Measurements from ENCODE around the gene CTNNBL1.

CTNNBL1 gene

DNA sequence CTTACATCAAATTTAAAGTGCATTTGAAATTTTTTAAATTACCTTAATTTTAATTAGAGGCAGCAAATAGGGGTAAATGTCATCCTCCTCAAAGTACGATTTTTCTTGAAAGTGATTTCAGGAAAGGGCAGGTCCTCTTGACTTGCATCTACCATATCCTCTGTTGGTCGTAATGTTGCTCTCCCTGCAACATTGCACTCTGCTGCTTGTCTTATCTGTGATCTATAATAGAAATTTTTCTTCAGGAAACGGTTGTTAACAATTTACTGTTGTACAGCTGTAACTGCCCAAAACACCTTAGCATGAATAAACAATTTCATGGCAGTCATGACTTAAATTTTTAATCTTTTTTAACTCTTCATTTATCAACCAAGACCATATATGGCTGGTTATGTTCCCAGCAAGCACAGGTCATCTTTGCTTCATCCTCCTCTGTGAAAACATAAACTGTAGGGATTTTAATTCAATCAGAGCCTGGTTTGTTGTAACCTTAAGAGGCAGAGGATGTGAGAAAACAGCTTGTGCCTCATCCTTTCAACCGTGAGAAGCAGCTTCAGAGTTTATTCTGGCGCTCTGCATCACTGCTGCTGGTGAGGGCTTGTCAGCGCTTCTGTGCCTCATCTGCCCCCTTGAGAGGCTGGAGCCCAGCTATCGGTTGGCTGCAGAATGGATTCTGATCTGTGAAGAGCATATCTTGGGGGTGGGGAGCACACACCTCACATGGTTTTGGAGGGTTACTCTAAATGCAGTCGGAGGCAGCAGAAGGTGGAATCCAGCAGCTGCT lies 56.0 kb downstream of the CTNNBL1 start:
- DNase-seq (ENCODE audit: low read depth in 1 of 2, low spot score in 1 of 2) = no peak
- H3K4me3 ChIP-seq (replicated peaks; ENCODE audit: insufficient read depth, low read length) = no peak overlapping the region
- no peaks in the 10 kb centered on the region for H3K27me3 ChIP-seq (ENCODE audit: insufficient read depth, poor library complexity, severe bottlenecking)
- TF ChIP-seq GABPA (IDR thresholded peaks at IDR 0.05; ENCODE audit: low read depth) (no peak), SPI1 (IDR thresholded peaks at IDR 0.05; ENCODE audit: borderline replicate concordance, low read depth) (no peak), POLR2AphosphoS5 (IDR thresholded peaks at IDR 0.05; ENCODE audit: low read depth) (no peak)
- TF ChIP-seq, protein P1, sequence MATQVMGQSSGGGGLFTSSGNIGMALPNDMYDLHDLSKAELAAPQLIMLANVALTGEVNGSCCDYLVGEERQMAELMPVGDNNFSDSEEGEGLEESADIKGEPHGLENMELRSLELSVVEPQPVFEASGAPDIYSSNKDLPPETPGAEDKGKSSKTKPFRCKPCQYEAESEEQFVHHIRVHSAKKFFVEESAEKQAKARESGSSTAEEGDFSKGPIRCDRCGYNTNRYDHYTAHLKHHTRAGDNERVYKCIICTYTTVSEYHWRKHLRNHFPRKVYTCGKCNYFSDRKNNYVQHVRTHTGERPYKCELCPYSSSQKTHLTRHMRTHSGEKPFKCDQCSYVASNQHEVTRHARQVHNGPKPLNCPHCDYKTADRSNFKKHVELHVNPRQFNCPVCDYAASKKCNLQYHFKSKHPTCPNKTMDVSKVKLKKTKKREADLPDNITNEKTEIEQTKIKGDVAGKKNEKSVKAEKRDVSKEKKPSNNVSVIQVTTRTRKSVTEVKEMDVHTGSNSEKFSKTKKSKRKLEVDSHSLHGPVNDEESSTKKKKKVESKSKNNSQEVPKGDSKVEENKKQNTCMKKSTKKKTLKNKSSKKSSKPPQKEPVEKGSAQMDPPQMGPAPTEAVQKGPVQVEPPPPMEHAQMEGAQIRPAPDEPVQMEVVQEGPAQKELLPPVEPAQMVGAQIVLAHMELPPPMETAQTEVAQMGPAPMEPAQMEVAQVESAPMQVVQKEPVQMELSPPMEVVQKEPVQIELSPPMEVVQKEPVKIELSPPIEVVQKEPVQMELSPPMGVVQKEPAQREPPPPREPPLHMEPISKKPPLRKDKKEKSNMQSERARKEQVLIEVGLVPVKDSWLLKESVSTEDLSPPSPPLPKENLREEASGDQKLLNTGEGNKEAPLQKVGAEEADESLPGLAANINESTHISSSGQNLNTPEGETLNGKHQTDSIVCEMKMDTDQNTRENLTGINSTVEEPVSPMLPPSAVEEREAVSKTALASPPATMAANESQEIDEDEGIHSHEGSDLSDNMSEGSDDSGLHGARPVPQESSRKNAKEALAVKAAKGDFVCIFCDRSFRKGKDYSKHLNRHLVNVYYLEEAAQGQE (IDR thresholded peaks at IDR 0.05; ENCODE audit: insufficient replicate concordance, low read depth) = no peak
- TF ChIP-seq, protein P2, sequence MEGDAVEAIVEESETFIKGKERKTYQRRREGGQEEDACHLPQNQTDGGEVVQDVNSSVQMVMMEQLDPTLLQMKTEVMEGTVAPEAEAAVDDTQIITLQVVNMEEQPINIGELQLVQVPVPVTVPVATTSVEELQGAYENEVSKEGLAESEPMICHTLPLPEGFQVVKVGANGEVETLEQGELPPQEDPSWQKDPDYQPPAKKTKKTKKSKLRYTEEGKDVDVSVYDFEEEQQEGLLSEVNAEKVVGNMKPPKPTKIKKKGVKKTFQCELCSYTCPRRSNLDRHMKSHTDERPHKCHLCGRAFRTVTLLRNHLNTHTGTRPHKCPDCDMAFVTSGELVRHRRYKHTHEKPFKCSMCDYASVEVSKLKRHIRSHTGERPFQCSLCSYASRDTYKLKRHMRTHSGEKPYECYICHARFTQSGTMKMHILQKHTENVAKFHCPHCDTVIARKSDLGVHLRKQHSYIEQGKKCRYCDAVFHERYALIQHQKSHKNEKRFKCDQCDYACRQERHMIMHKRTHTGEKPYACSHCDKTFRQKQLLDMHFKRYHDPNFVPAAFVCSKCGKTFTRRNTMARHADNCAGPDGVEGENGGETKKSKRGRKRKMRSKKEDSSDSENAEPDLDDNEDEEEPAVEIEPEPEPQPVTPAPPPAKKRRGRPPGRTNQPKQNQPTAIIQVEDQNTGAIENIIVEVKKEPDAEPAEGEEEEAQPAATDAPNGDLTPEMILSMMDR (IDR thresholded peaks at IDR 0.05; ENCODE audit: insufficient read depth, low read length) = no peak
- no peak overlapping the region for H3K27ac ChIP-seq (replicated peaks)

DNA sequence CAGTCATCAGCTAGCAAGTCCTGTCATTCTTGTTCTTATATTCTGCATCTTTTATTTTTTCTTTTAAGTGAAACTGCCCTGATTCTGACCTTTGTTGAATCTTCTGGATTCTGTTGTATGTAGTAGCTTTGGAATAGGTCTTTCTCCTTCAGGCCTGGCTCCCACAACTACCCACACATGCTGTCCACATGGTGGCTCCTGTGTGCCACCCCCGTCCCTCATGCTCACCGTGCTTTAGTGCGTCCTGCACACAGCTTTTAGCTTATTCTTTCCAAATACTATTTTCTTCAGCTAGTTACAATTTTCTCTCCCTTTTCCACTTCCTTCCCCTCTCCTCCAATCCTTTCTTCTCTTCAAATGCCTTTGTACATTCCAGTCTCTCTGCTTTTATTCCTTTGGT lies 61.8 kb downstream of the CTNNBL1 start:
- no peak for DNase-seq (ENCODE audit: low read depth in 1 of 2, low spot score in 1 of 2)
- no peak overlapping the region for H3K27ac ChIP-seq (replicated peaks)
- H3K4me3 ChIP-seq (replicated peaks; ENCODE audit: insufficient read depth, low read length) = no peak overlapping the region
- TF ChIP-seq, protein P1 (IDR thresholded peaks at IDR 0.05; ENCODE audit: insufficient replicate concordance, low read depth) = no peak
- TF ChIP-seq SPI1 (IDR thresholded peaks at IDR 0.05; ENCODE audit: borderline replicate concordance, low read depth) = no peak
- TF ChIP-seq, protein P2 (IDR thresholded peaks at IDR 0.05; ENCODE audit: insufficient read depth, low read length) = no peak
- TF ChIP-seq POLR2AphosphoS5 (IDR thresholded peaks at IDR 0.05; ENCODE audit: low read depth) = no peak
- no peak for TF ChIP-seq GABPA (IDR thresholded peaks at IDR 0.05; ENCODE audit: low read depth)
- no peaks in the 10 kb centered on the region for H3K27me3 ChIP-seq (ENCODE audit: insufficient read depth, poor library complexity, severe bottlenecking)

DNA sequence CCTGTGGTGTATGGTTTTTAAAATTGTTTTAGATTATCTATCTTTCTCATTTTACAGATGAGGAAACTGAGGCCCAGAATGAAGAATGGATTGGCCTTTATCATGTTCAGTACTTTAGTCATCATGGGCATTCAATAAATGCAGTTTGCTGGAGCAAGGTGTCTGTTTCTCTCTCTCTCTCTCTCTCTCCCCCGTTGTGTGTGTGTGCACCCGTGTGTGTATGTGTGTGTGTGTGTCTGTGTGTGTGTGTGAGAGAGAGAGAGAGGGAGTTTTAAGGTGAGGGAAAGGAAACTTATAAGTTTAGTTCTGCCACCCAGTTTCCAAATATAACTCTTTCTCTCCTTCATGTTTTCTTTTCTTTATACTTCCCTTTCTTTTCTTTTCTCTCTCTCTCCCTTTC lies 62.4 kb downstream of the CTNNBL1 start:
- Histone ChIP-seq H3K4me3 (replicated peaks; ENCODE audit: insufficient read depth, low read length) (no peak overlapping the region), H3K27me3 (ENCODE audit: insufficient read depth, poor library complexity, severe bottlenecking) (no peaks in the 10 kb centered on the region), H3K27ac (replicated peaks) (no peak overlapping the region)
- TF ChIP-seq POLR2AphosphoS5 (IDR thresholded peaks at IDR 0.05; ENCODE audit: low read depth) = no peak
- TF ChIP-seq, protein P2 (IDR thresholded peaks at IDR 0.05; ENCODE audit: insufficient read depth, low read length) = no peak
- TF ChIP-seq GABPA (IDR thresholded peaks at IDR 0.05; ENCODE audit: low read depth) = no peak
- no peak for TF ChIP-seq SPI1 (IDR thresholded peaks at IDR 0.05; ENCODE audit: borderline replicate concordance, low read depth)
- TF ChIP-seq, protein P1 (IDR thresholded peaks at IDR 0.05; ENCODE audit: insufficient replicate concordance, low read depth) = no peak
- DNase-seq (ENCODE audit: low read depth in 1 of 2, low spot score in 1 of 2) = no peak
